Upper lobe of left lung (tissue), 6 donors: ENCODE measurements around the gene SNAPC1. TPM values are rescaled to one million over a fixed set of nuclear protein-coding genes. Genes with fewer than 3 reads are reported as not detected.

ENCODE experiments used
- ATAC-seq, 2 donors: fragments of 200-7000 bp; cut with Tn5 transposase; one replicate each; pipeline ENCODE4 v1.9.1; 2022; ENCODE audit warnings: mild to moderate bottlenecking in 2 of 2, moderate library complexity in 2 of 2; ENCODE audit not compliant: low FRiP score in 2 of 2
- DNase-seq, 2 donors: peaks; one replicate each; pipeline ENCODE4 v3.0.0-alpha.2; 2019 to 2020
- H3K27ac ChIP-seq, 4 donors: fragments of 200-600 bp; sonication (generic); one replicate each; pipeline ENCODE4 v1.5.1; 2016 to 2019
- H3K27me3 ChIP-seq, 4 donors: fragments of 200-600 bp; sonication (generic); one replicate each; pipeline ENCODE4 v1.5.1; 2017 to 2019
- H3K36me3 ChIP-seq, 4 donors: fragments of 200-600 bp; sonication (generic); one replicate each; pipeline ENCODE4 v1.5.1; 2016 to 2019
- H3K4me1 ChIP-seq, 4 donors: fragments of 200-600 bp; sonication (generic); one replicate each; pipeline ENCODE4 v1.5.1; 2018 to 2019
- H3K4me3 ChIP-seq, 4 donors: fragments of 200-600 bp; sonication (generic); one replicate each; pipeline ENCODE4 v1.5.1; 2017 to 2019; ENCODE audit warnings: mild to moderate bottlenecking in 2 of 4, moderate library complexity in 1 of 4
- H3K9me3 ChIP-seq, 4 donors: fragments of 200-600 bp; sonication (generic); one replicate each; pipeline ENCODE4 v1.5.1; 2018 to 2019
- EP300 ChIP-seq, 4 donors: sonication (generic); formaldehyde crosslinking; IDR thresholded peaks; one replicate each; pipeline ENCODE4 v1.5.1; 2017; ENCODE audit warnings: antibody characterized with exemption in 4 of 4, control low read depth in 2 of 4
- POLR2A ChIP-seq, 4 donors: fragments of 450-650 bp; IDR thresholded peaks; one replicate each; pipeline ENCODE4 v1.5.1; 2016 to 2017; ENCODE audit warnings: antibody characterized with exemption in 4 of 4, mild to moderate bottlenecking in 2 of 4
- POLR2AphosphoS5 ChIP-seq, 2 donors: sonication (generic); formaldehyde crosslinking; IDR thresholded peaks; one replicate each; pipeline ENCODE4 v1.5.1; 2017; ENCODE audit warnings: antibody characterized with exemption in 2 of 2
- WGBS, 2 donors: methylation state at CpG; one replicate each; pipeline ENCODE4 v1.1.5; 2017 to 2018; 5-methylcytosine and 5-hydroxymethylcytosine counted together
- total RNA-seq, 6 donors: library from RNA; depleted of rRNA in 4 of 6; stranded (reverse); fragments of >200 nt in 4 of 6; gene quantifications; one replicate each; pipeline versions ENCODE4 v1.1.0 to v1.2.1, GENCODE V29; 2016 to 2021
- TF ChIP-seq, protein P1 (sequence below), 6 experiments: fragments of 450-650 bp in 4 of 6; fragments of 200-600 bp in 2 of 6; sonication (generic) in 2 of 6; IDR thresholded peaks; one replicate each; pipeline ENCODE4 v1.5.1; 2016 to 2019; ENCODE audit warnings: antibody characterized with exemption in 6 of 6
- donor health status: DM: no; HTN: no; CAD: no; lungs with moderate emphysema.
- donor health status: DM: no; HTN: yes; CAD: no; lungs with severe emphysema.

The SNAPC1 gene
- total RNA-seq, 6 donors from 2014 or later = 4.2 to 8.9 (median 4.7) TPM

DNA sequence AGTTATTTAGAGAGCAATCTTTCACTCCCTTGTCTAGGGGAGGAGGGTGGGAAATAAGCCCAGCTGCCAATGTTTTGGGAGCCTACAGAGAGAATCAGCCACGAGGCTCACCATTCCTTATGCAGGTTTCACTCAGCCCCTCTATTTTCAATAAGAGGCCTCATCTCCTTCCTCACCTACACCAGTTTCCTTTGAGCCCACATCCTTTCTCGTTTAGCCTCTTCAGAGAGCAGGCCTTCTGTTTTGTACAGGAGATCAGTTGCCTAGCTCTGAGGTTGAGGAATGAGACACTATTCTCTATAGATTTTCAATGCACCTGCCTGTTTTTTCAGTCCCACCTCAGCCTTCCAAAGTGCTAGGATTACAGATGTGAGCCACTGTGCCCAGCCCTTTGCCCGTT is 17.9 kb downstream of the SNAPC1 start:
- no peaks in the 10 kb centered on the region for H3K4me1 ChIP-seq
- WGBS, 2 donors = 77 to 83% methylated on average over 3 of the region's 3 CpGs
- H3K27me3 ChIP-seq = no peaks in the 10 kb centered on the region
- ATAC-seq (no peak), DNase-seq (no peak)
- H3K9me3 ChIP-seq = no peaks in the 10 kb centered on the region
- no peak overlapping the region for H3K27ac ChIP-seq
- no peak for TF ChIP-seq POLR2A (IDR thresholded peaks at IDR 0.05)
- TF ChIP-seq EP300 (IDR thresholded peaks at IDR 0.05) = no peak
- TF ChIP-seq, protein P1, sequence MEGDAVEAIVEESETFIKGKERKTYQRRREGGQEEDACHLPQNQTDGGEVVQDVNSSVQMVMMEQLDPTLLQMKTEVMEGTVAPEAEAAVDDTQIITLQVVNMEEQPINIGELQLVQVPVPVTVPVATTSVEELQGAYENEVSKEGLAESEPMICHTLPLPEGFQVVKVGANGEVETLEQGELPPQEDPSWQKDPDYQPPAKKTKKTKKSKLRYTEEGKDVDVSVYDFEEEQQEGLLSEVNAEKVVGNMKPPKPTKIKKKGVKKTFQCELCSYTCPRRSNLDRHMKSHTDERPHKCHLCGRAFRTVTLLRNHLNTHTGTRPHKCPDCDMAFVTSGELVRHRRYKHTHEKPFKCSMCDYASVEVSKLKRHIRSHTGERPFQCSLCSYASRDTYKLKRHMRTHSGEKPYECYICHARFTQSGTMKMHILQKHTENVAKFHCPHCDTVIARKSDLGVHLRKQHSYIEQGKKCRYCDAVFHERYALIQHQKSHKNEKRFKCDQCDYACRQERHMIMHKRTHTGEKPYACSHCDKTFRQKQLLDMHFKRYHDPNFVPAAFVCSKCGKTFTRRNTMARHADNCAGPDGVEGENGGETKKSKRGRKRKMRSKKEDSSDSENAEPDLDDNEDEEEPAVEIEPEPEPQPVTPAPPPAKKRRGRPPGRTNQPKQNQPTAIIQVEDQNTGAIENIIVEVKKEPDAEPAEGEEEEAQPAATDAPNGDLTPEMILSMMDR (IDR thresholded peaks at IDR 0.05) = no peak
- no peak for TF ChIP-seq POLR2AphosphoS5 (IDR thresholded peaks at IDR 0.05)
- peaks cover 9 to 77% (median 20%) of the 10 kb centered on the region in 4 donors for H3K36me3 ChIP-seq
- no peak overlapping the region for H3K4me3 ChIP-seq

DNA sequence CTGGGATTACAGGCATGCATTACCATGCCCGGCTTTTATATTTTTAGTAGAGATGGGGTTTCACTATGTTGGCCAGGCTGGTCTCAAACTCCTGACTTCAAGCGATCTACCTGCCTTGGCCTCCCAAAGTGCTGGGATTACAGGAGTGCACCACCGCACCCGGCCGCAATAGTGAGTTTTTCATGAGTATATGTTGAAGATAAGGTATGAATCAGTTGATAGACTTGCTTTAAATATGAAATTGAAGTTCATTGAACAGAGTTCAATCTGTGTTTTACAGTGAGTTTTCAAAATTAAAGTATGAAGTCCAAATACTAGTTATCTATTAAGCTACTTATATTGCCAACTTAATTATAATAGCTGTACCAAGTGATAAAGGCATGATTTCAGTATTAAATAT is 35.1 kb downstream of the SNAPC1 start:
- DNase-seq (no peak), ATAC-seq (no peak)
- Histone ChIP-seq H3K27me3 (no peaks in the 10 kb centered on the region), H3K4me1 (no peaks in the 10 kb centered on the region), H3K36me3 (peaks cover 0 to 29% (median 10%) of the 10 kb centered on the region in 4 donors), H3K9me3 (no peaks in the 10 kb centered on the region), H3K4me3 (no peak overlapping the region), H3K27ac (no peak overlapping the region)
- WGBS, 2 donors = 95 to 100% methylated on average over 5 of the region's 5 CpGs
- TF ChIP-seq POLR2A (IDR thresholded peaks at IDR 0.05) = no peak

DNA sequence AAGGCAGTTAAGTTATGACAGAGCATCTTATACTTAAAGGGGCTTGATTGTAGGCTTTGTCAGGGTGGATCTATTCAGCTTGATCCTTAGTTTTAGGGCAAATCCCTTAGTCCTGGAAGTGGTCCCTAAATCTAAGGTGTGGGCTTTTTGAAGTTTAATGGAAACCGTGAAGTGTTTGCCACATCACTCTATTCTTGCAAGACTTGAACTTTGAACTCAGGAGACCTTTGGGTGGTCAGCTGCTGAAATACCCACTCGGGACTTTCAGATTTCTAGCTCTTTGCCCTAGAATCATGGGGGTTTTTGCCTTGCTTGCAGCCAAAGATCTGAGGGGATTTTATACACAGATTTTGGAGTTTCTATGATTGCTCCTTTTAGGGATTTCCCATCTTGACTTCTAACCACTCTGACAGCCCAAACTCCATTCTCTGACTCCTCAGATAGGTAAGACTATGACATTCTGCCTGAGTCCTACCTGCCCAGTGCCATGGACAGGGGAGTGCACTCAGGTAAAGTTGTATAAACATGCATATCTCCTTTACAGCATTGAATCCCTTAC is 39.9 kb downstream of the SNAPC1 start:
- 88 to 92% methylated on average over 2 of the region's 2 CpGs for WGBS, 2 donors
- H3K27me3 ChIP-seq = no peaks in the 10 kb centered on the region
- no peak overlapping the region for H3K4me3 ChIP-seq
- no peaks in the 10 kb centered on the region for H3K9me3 ChIP-seq
- no peaks in the 10 kb centered on the region for H3K4me1 ChIP-seq
- ATAC-seq (no peak), DNase-seq (no peak)
- TF ChIP-seq POLR2A (IDR thresholded peaks at IDR 0.05) (no peak), POLR2AphosphoS5 (IDR thresholded peaks at IDR 0.05) (no peak), EP300 (IDR thresholded peaks at IDR 0.05) (no peak)
- TF ChIP-seq, protein P1 (IDR thresholded peaks at IDR 0.05) = no peak
- H3K36me3 ChIP-seq = no peaks in the 10 kb centered on the region
- no peak overlapping the region for H3K27ac ChIP-seq

DNA sequence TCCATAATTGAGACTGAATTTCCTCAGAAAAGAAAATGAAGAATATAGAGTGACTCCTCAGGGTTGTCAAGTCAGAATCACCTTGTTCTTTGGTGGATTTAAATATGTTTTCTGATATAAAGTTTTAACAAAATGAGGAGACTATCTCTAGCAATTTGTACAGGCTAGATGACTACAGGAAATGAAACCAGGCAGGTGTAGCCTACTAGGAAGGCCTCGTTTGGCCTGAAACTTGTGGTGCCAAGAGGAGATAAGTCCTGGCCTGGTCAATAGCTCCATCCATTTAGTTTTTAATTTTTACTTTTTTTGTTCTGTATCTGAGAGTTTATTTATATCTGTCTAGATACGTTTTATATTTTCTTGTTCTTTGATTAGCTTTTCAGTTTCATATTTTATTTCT is 41.5 kb downstream of the SNAPC1 start:
- WGBS, 2 donors = 52 to 79% methylated on average over 2 of the region's 2 CpGs

DNA sequence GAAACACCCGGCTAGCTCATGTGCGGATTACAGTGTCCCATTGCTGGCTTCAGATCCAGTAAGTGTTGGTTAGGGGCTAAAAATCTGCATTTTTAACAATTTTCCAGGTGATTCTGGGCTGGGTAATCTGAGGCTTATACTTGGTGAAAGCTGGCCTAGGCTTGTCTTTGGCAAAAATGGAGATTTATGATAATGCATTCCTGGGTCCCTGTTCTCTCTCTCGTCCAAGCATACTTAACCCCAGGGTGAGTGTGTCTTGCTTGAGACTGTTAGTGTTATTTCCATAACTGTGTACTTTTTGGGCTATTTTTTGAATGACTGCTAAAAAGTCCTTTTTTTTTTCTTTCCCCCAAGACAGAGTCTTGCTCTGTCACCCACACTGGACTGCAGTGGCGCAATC is 43.2 kb downstream of the SNAPC1 start:
- 93 to 99% methylated on average over 4 of the region's 4 CpGs for WGBS, 2 donors
- ATAC-seq = no peak
- TF ChIP-seq EP300 (IDR thresholded peaks at IDR 0.05) = no peak
- no peak for TF ChIP-seq POLR2AphosphoS5 (IDR thresholded peaks at IDR 0.05)
- TF ChIP-seq, protein P1 (IDR thresholded peaks at IDR 0.05) = no peak
- TF ChIP-seq POLR2A (IDR thresholded peaks at IDR 0.05) = no peak

More for the DNA sequence above, 41.5 kb downstream of the SNAPC1 start:
- H3K4me3 ChIP-seq = no peak overlapping the region
- DNase-seq (no peak), ATAC-seq (no peak)
- H3K4me1 ChIP-seq = no peaks in the 10 kb centered on the region
- no peak for TF ChIP-seq POLR2AphosphoS5 (IDR thresholded peaks at IDR 0.05)
- TF ChIP-seq, protein P1 (IDR thresholded peaks at IDR 0.05) = no peak
- no peak for TF ChIP-seq POLR2A (IDR thresholded peaks at IDR 0.05)
- TF ChIP-seq EP300 (IDR thresholded peaks at IDR 0.05) = no peak
- H3K27me3 ChIP-seq = no peaks in the 10 kb centered on the region
- no peaks in the 10 kb centered on the region for H3K9me3 ChIP-seq
- no peaks in the 10 kb centered on the region for H3K36me3 ChIP-seq
- no peak overlapping the region for H3K27ac ChIP-seq

More for the DNA sequence above, 43.2 kb downstream of the SNAPC1 start:
- no peaks in the 10 kb centered on the region for H3K9me3 ChIP-seq
- H3K36me3 ChIP-seq = no peaks in the 10 kb centered on the region
- no peaks in the 10 kb centered on the region for H3K4me1 ChIP-seq
- no peaks in the 10 kb centered on the region for H3K27me3 ChIP-seq
- no peak overlapping the region for H3K27ac ChIP-seq
- DNase-seq = no peak
- no peak overlapping the region for H3K4me3 ChIP-seq
